ENCODE results near the gene PTGS2. TPM values are rescaled to one million over a fixed set of nuclear protein-coding genes. Genes with fewer than 3 reads are reported as not detected.

PTGS2 gene
- total and polyA plus RNA-seq, 7 donors = 0.03 to 0.53 (median 0.13) TPM

GRCh38 chr1:186626356-186626932, 53.8 kb downstream of the PTGS2 start:
- ATAC-seq (no peak), DNase-seq (no peak)
- TF ChIP-seq CTCF (IDR thresholded peaks at IDR 0.05) = no peak
- 47 to 66% (median 58%) methylated on average over 3 of the region's 3 CpGs for WGBS, 3 donors
- Histone ChIP-seq H3K4me1 (no peaks in the 10 kb centered on the region), H3K9me3 (no peaks in the 10 kb centered on the region), H3K27me3 (ENCODE audit: insufficient read depth in 3 of 3, low read length in 2 of 3) (no peaks in the 10 kb centered on the region), H3K36me3 (ENCODE audit: insufficient read depth in 1 of 2, low read depth in 1 of 2) (no peaks in the 10 kb centered on the region), H3K27ac (no peak overlapping the region), H3K4me3 (no peak overlapping the region)
- intact Hi-C loops (cut with DNase I) = no loop called here

- Histone ChIP-seq H3K4me3 (no peak overlapping the region), H3K36me3 (ENCODE audit: insufficient read depth in 1 of 2, low read depth in 1 of 2) (no peaks in the 10 kb centered on the region), H3K9me3 (no peaks in the 10 kb centered on the region), H3K4me1 (no peaks in the 10 kb centered on the region), H3K27ac (no peak overlapping the region), H3K27me3 (ENCODE audit: insufficient read depth in 3 of 3, low read length in 2 of 3) (no peaks in the 10 kb centered on the region)
- WGBS, 3 donors = 86 to 92% (median 89%) methylated on average over 6 of the region's 6 CpGs
- DNase-seq = no peak
- TF ChIP-seq CTCF (IDR thresholded peaks at IDR 0.05) = no peak
- intact Hi-C loops (cut with DNase I) = no loop called here
- no peak for ATAC-seq
These were observed 56.7 kb downstream of the PTGS2 start for GRCh38 chr1:186623551-186623950.

Other genes starting within 250 kb of the PTGS2 start
- not detected for gene PDC, start 219.3 kb downstream of the PTGS2 start, total RNA-seq
- gene PDC, start 219.3 kb downstream of the PTGS2 start, polyA plus RNA-seq = not detected
- under 1 TPM; 0.44 to 0.71 (median 0.59) TPM for gene PLA2G4A, start 148.5 kb upstream of the PTGS2 start, total RNA-seq
- under 1 TPM; 0.24 to 0.39 (median 0.34) TPM for gene PLA2G4A, start 148.5 kb upstream of the PTGS2 start, polyA plus RNA-seq

Measured in psoas muscle (tissue), 8 donors.